GM18870 (cell line): Measurements from ENCODE around the gene DLX2.
A peak's percentile ranks its signal among the peaks of the same experiment; 100 is the strongest.
"Not testable (repeated sequence)": the region's sequence is repeated elsewhere in the genome, so short reads cannot be mapped to it uniquely, and the experiment has no call there.

Source experiments
- ATAC-seq: cut with Tn5 transposase; IDR thresholded peaks from one replicate; pipeline ENCODE4 v1.9.1; 2021; ENCODE audit warnings: moderate library complexity; ENCODE audit not compliant: unreplicated experiment

DLX2 gene

DNA sequence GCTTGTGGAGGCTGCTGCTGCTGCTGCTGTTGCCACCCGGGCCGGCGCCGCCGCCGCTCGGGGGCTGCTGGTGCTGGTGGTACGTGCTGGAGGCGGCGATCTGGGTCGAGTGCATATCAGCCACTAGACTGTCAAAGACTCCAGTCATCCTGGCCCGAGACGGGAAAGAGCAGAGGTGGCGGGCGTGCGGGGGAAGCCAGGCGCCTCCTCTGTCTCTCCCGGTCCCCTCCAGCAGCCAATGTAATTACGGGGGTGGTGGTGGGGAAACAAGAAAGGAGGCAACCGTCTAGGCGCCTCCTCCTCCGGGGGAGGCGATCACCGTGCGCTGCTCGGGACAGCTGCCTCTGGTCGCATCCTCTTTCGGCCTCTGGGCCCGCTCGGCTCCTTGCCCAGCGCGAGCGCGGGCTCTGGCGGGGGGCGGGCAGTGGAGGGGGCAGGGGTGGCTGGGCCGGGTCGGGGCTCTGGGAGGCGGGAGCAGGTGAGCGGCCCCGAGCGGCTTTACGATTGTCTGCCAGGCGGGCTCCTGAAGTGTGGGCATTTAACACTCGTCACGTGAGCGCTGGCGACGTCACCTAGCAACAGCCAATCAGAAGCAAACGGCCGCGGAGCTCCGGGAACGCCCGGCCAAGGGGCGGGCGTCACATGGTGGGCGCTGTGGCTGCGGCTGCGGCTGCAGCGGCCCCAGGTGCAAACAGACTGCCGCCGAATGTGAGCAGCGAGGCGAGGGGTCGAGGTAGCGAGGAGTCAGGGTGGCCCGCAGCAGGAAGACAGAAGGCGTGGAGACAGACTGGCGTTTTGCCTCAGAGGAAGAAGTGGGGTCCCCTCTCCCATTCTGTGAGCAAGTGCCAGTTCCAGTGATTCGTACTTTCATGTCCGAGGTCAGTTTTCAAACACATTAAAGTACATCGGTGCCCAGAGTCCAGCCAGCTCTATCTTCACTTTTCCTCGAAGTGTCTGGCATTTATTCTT is at the start of gene DLX2:
DLX2 (minus strand) TSS at position 510 of the 969 bp plus-strand sequence; CDS start at position 148, 362 bp downstream.
- peak; percentile 49 for ATAC-seq

GRCh38 chr2:172147944-172148650 is 45.4 kb upstream of the DLX2 start:
- ATAC-seq, result no peak

- no peak for ATAC-seq
Measured at GRCh38 chr2:172143817-172144216, 41.1 kb upstream of the DLX2 start.

GRCh38 chr2:172138727-172139126 is 36.0 kb upstream of the DLX2 start:
- not testable (repeated sequence) for ATAC-seq

- ATAC-seq, result no peak
Measured at GRCh38 chr2:172137943-172138342, 35.2 kb upstream of the DLX2 start.

DNA sequence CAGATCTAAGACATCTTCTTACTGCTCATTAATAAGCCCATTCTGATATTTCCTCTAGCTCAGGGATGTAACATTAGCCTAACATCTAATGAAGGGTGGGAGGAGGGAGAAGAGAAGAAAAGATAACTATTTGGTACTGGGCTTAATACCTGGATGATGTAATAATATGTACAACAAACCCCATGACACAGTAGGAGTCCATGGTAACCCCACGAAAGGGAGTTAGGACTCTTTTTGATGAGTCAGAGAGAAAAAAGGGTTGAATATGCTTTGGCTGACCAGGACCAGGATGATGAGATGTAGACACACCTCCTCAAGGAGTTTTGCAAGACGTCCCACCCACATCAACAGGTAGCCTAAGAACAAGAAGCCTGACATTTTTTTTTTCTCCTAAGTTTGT is 34.4 kb upstream of the DLX2 start:
- no peak for ATAC-seq

- no peak for ATAC-seq
Measured at GRCh38 chr2:172135446-172135845, 32.7 kb upstream of the DLX2 start.

DNA sequence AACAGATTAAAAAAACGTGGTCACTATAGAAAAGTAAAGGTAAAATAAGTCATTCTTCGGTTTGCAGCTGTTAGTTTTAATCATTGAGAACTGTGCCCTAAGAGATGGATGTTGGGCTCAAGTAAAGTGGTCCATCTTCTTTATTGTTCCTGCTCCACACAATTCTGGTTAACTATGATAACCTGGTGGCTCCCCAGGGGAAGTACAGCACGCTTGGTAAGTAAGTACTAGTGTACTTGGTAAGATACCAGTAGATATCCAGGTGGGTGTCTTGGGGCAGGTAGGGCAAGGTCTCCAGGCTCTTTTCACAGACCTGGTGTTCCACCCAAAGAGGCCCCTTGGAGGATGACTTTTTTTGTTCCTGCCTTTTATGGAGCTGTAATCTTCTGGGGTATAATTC is 31.6 kb upstream of the DLX2 start:
- no peak for ATAC-seq

GRCh38 chr2:172131713-172132555 is 29.2 kb upstream of the DLX2 start:
- ATAC-seq, result no peak

DNA sequence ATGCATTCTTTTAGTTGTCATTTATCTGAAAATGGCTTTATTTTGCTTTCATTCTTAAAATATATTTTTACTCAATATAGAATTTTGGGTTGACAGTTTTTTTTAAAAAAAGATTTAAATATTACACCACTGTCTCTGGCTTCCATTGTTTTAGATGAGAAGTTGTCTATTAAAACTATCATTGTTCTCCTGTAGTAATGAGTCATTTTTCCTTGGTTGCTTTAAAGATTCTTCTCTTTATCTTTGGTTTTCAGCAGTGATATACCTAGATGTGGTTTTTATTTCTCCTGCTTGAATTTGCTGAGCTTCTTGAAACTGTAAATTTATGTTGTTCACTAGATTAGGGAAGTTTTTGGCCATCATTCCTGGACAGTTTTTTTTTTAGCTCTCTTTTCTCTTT is 26.7 kb upstream of the DLX2 start:
- no peak for ATAC-seq

- no peak for ATAC-seq
Measured at GRCh38 chr2:172128484-172128883, 25.8 kb upstream of the DLX2 start.

GRCh38 chr2:172120118-172120517 is 17.4 kb upstream of the DLX2 start:
- no peak for ATAC-seq

DNA sequence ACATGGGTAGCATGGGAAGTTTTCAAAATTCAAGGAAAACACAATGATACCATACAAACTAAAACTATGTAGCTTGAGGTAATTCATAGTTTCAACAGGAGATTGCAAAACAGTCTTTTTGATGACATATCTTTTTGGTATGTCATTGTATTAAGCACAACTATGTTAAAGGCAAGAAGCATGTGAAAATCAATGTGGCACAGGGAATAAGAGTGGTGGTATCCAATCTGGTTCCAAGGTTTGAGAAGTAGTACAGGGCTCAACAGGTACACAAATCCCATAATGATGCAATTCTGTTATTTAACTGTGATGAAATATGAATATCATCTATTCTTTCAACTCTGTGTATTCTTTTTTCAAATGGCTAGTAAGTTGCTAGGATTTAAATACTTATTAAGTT is 16.4 kb upstream of the DLX2 start:
- no peak for ATAC-seq

DNA sequence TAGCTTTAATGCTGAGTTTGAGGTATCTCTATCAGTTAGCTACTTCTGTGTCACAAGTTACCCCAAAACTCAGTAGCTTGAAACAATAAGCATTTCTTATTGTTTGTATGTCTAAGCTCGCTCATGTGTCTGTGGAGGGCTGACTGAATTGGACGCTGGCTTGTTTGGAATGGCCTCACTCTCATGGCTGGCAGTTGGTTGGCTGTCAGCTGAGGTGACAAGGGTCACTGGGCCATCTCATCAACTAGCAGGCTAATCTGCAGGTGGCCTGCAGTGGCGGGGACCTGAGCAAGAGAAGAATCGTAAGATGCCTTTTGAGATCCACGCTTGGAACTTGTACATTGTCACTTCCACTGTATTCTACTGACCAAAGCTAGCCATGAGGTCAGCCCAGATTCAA is 13.4 kb upstream of the DLX2 start:
- no peak for ATAC-seq

GRCh38 chr2:172114579-172114978 is 11.9 kb upstream of the DLX2 start:
- ATAC-seq, result no peak

- ATAC-seq, result not testable (repeated sequence)
Measured at GRCh38 chr2:172114176-172114575, 11.5 kb upstream of the DLX2 start.

DNA sequence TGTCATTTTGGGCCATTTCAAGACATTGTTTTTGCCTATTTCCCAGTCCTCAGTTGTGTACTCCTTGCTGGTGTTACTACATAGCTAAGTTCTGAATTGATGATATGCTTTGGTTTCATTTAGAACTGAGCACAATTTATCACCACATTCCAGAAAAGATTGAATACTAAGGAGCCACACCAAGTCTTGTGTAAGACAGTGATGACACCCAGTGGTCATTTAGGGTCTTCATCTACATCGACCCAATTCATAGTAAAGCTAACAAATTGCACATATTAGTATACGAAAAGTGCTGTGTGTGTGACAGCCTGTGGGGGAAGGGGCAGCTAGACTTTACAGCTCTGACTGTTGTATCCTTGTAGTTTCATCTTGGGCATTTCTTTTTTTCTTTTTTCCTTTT is 10.9 kb upstream of the DLX2 start:
- no peak for ATAC-seq

GRCh38 chr2:172109988-172110811 is 7.5 kb upstream of the DLX2 start:
- no peak for ATAC-seq

GRCh38 chr2:172109256-172109987 is 6.7 kb upstream of the DLX2 start:
- no peak for ATAC-seq

DNA sequence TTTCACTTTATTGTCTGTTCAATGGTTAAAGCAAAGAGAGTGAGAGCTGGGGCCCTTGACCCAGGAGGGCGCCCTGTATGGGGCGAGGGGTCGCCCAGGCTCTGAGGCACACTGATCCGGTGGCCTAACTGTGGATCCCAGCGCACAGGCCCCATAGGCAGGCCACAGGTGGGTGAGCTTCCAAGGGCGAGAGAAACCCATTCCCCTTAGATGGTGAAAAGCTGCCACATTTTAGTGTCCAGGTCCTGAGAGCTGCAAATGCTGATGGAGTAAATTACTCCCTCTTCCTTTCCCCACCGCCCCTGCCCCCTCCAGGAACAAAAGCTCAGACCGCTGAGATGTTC is 5.9 kb upstream of the DLX2 start:
- ATAC-seq, result no peak
